Measurements from ENCODE around the gene FERMT3. TPM values are rescaled to one million over a fixed set of nuclear protein-coding genes. Genes with fewer than 3 reads are reported as not detected.

Gene FERMT3
- polyA plus RNA-seq, 5 donors: 6.4 to 13.2 (median 9.6) TPM

GRCh38 chr11:64185693-64186491, 20.6 kb upstream of the FERMT3 start, which contains the start of gene STIP1:
Gene STIP1 (plus strand): TSS chr11:64186171. CDS start chr11:64186262, 91 bp downstream.
- peak; percentile 100 for DNase-seq

- no peak for DNase-seq
Measured at GRCh38 chr11:64186492-64187165, 19.9 kb upstream of the FERMT3 start.

GRCh38 chr11:64192434-64192833, 14.1 kb upstream of the FERMT3 start:
- no peak for DNase-seq

GRCh38 chr11:64196626-64197025, 9.9 kb upstream of the FERMT3 start:
- no peak for DNase-seq

GRCh38 chr11:64198511-64198910, 8.0 kb upstream of the FERMT3 start:
- no peak for DNase-seq

- DNase-seq: no peak
Measured at GRCh38 chr11:64201543-64201942, 5.0 kb upstream of the FERMT3 start.

GRCh38 chr11:64202992-64203391, 3.5 kb upstream of the FERMT3 start:
- no peak for DNase-seq

GRCh38 chr11:64203421-64204079, 3.0 kb upstream of the FERMT3 start:
- no peak for DNase-seq

- DNase-seq: no peak
Measured at GRCh38 chr11:64204080-64204440, 2.5 kb upstream of the FERMT3 start.

- peak; percentile 77 to 78 for DNase-seq
Measured at GRCh38 chr11:64204464-64204989, 2.0 kb upstream of the FERMT3 start.

- peak in 1 of 2 donors; percentile 45 for DNase-seq
Measured at GRCh38 chr11:64207256-64208085, 950 bp downstream of the FERMT3 start.

- DNase-seq: no peak
Measured at GRCh38 chr11:64208086-64208795, 1.7 kb downstream of the FERMT3 start.

- no peak for DNase-seq
Measured at GRCh38 chr11:64208796-64209562, 2.5 kb downstream of the FERMT3 start.

- DNase-seq: no peak
Measured at GRCh38 chr11:64209563-64209843, 3.0 kb downstream of the FERMT3 start.

- no peak for DNase-seq
Measured at GRCh38 chr11:64210301-64211020, 3.9 kb downstream of the FERMT3 start.

- no peak for DNase-seq
Measured at GRCh38 chr11:64211181-64211872, 4.8 kb downstream of the FERMT3 start.

- no peak for DNase-seq
Measured at GRCh38 chr11:64216879-64217278, 10.4 kb downstream of the FERMT3 start.

- DNase-seq: no peak
Measured at GRCh38 chr11:64218628-64219353, 12.3 kb downstream of the FERMT3 start.

Data from right lung (tissue), 5 donors.